ENCODE measurements around the gene DNAI1. TPM values are rescaled to one million over a fixed set of nuclear protein-coding genes. Genes with fewer than 3 reads are reported as not detected.
"Not testable (repeated sequence)": the region's sequence is repeated elsewhere in the genome, so short reads cannot be mapped to it uniquely, and the experiment has no call there.

Gene DNAI1
- total RNA-seq, 1 donor = not detected

DNA sequence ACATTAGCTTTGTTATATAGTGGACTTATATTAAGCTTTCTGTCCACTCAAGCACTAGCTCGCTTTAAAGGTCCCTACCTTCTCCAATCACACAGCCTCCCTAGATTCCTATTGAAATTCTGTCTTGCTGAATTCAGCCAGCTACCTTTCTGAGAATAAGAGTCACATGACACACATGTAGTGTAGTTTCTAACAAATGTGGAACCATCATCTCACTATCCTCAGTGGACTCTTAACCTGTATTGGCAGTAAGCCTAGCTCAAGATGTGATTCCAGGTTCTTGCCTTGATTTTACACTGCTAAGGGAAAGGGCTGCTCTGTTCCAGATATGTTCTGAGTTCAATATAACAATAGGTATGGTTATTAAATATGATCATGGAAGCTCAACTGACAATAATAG lies 11.7 kb upstream of the DNAI1 start:
- DNase-seq (ENCODE audit: low read depth in 2 of 3, low spot score in 2 of 3) = no peak

DNA sequence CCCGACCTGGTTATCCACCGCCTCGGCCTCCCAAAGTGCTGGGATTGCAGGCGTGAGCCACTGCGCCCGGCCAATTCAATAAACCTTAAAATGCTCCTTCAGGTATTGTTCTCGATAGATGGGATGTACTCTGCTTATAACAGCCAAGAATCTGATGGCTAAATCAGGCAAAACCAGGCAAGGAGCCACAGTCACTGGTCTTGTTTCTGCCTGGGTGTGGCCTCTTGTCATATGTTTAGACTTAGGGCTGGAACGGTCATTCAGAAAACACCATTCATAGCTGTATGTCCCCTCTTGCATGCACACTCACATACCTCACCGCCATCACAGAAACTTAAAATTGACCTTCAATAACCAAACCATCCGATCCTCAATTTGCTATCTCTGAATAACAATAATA lies 8.0 kb upstream of the DNAI1 start:
- DNase-seq (ENCODE audit: low read depth in 2 of 3, low spot score in 2 of 3) = no peak

DNA sequence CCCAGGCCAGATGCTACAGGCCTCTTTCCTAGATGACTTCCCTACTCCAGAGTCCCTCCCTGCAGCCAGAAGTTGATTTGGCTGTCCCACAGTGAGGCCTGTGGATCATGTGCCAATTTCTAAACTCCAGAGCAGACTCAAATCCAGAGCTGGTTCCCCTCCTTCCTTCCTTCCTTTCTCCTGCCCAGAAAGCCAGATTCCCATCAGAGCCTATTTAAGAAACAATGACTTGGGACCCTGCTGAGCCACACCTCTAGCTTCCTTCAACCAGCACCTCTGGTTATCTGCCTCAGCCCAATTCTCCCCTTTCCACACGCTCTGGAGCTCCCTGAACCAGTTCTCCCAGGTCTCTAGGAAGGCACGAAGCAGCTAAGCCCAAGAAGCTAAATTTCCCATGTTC lies 7.5 kb upstream of the DNAI1 start:
- no peak for DNase-seq (ENCODE audit: low read depth in 2 of 3, low spot score in 2 of 3)

DNA sequence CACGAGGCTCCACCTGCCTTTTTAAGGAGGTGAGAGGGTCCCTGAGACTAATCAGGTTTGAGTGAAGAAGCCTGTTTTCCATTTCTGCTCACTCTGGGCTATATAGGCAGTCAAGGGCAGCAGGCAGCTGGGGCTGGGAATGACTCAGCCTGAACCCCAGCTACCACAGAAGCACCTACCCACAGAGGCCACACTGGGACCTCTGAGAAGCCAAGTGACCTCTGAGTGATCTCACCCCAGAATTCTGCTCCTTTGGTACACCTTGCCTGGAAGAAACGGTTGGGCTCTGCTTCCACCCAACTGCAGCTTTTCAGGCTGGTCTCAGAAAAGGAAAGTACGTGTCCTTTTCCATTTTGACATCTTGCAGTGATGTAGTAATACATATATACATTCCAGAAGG lies 7.1 kb upstream of the DNAI1 start:
- DNase-seq (ENCODE audit: low read depth in 2 of 3, low spot score in 2 of 3) = no peak

DNA sequence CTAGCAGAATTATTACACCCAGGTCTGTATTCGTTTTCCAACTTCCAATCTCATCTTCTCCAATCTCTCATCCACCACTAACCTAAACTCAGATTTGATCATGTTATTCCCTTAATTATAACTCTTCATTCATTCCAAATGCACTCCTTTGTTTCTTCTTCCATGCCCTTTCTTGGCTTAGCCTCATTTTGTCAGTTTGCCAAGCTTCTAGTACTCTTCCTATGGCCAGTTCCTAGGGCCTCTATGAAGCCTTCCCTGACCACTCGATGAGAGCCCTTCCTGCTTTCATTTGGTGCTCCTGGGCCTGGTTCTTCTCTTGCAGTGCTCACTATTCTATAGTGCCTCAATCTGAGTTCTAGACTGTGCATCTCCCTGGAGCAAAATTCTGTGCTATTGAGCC lies 6.0 kb upstream of the DNAI1 start:
- no peak for DNase-seq (ENCODE audit: low read depth in 2 of 3, low spot score in 2 of 3)

DNA sequence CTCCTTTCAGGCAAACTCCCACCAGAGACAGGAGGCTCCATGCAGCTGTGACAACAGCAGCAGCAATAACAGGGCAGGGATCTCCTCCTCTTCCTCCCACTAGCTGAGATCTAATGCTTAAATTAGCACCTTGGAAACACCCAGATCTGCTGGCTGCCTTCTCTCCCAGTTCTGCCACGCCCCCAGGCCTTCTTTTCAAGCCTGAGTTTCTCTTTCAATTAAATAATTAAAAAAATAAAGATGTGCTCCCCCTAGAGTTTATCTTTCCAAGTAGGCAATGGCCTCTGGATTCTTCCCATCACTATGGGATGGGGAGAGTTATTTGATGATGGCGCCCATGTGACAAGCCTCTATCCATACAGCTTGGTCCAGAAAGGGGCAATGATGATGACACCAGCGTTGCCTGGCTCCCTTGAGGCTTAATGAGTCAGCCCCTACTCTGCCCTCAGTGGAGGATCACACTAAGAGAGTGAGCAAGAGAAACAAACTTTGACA lies 4.0 kb upstream of the DNAI1 start:
- DNase-seq (ENCODE audit: low read depth in 2 of 3, low spot score in 2 of 3) = no peak

DNA sequence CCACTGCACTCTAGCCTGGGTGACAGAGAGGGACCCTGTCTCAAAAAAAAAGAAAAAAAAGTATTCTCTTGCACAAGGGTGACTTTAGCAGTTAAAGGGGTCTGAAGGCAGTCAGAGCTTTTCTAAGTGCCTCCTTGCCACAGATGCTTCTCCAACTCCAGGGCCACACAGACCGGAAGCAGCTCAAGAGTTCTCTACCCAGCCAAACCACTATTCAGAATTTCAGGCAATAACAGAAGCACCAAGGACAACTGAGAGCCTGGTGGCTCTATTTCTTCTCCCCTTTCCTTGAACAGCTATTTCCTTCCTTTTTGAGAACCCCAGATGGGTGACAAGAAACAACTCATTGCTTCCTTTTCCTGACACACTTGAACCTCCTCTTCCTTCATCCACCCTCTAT lies 2.5 kb upstream of the DNAI1 start:
- DNase-seq (ENCODE audit: low read depth in 2 of 3, low spot score in 2 of 3) = peak in 1 of 3 donors; percentile 52

DNA sequence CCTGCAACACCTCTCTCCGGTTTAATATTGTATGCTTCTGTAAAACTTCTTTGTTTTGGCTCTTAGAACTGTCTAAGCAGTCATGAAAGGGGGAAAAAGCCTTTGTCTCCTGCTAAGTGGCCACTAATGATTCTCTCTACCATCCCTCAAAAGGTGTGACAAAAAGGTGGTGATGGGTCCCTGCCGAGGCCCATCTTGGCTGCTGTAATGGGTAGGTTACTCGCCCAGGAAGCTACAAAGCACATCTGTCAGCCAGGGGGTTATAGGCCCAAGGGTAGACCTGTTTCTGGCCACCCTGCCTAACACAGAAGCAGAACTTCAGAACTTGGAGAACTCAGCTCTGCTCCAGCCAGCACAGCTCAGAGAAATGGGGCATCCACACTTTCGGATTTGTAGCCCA lies 1.9 kb upstream of the DNAI1 start:
- no peak for DNase-seq (ENCODE audit: low read depth in 2 of 3, low spot score in 2 of 3)

DNA sequence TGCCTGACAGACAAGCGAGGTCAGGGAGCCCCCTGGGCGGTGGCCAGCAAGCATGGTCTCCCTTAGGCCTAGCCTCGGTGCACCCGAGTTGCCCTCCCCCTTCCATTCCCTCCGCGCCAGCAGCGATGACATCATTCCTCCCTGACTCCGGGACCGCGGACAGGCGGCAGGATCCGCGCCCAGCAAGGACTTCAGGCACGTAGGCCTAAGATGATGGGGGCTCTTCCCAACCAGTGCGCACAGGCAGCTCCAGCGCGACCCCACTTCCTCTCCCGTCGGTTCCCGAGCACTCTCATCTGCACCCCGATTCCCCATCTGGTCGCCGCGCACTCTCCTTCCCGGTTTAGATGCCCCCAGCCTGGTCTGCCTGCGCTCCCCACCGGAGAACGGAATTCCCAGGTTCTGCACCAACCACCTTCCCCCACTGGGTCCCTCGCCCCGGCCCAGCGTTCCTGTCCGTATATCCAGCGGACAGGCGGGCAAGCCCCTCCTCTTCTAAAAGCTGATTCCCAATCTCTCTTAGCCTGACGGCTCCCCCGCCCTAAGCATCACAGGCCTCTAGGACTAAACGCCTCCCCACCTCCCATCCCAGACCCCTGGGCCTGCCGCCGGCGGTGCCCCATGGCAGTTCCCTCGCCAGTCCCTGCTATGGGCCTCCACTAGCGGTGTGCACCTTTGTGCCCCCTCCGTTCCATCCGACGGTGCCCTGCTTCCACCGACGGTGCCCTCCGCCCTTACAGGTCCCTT lies 1.2 kb upstream of the DNAI1 start:
- no peak for DNase-seq (ENCODE audit: low read depth in 2 of 3, low spot score in 2 of 3)

DNA sequence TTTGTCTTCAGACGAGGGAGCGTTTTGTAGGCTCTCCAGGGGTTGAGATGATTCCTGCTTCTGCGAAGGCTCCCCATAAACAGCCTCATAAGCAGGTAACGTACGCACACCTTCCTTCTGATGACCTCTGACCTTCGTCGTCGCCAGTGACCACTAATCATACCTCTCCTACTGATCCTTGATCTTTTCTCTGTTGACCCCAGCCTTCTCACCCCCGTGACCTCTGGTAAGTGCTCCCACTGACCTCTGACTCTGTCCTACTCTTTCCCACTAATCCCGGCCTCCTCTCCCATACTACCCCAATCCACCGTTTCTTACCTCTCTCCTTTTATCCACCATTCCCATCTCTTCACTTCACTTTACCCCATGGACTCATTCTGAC lies 345 bp downstream of the DNAI1 start:
- DNase-seq (ENCODE audit: low read depth in 2 of 3, low spot score in 2 of 3) = no peak

DNA sequence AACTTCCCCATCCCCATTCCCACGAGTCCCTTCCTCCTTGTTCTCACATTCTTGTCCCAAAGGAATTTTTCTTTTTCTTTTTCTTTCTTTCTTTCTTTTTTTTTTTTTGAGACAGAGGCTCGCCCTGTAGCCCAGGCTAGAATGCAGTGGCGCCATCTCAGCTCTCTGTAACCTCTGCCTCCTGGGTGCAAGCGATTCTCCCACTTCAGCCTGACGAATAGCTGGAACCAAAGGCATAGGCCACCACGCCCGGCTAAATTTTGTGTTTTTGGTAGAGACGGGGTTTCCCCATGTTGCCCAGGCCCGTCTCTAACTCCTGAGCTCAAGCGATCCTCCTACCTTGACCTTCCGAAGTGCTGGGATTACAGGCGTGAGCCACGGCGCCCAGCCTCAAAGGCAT lies 751 bp downstream of the DNAI1 start:
- no peak for DNase-seq (ENCODE audit: low read depth in 2 of 3, low spot score in 2 of 3)

DNA sequence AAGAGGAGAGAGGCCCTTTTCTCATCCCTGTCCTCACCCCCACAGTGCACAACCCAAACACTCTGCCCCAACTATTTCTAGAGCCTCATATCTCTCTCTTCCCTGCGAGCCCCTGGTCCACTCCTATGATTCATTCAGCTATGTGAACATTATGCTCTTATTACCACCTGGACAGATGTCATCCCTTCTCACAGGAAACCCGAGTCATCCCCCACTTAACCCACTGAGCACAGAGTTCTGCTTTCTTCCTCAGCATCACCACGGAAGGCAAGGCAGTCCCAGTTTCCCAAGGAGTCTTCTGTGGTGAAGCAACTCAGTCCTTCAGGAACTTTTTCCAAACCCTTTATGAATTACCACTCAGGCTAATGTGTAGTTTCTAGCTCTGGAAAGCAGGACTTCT lies 1.3 kb downstream of the DNAI1 start:
- DNase-seq (ENCODE audit: low read depth in 2 of 3, low spot score in 2 of 3) = peak in 1 of 3 donors; percentile 25

DNA sequence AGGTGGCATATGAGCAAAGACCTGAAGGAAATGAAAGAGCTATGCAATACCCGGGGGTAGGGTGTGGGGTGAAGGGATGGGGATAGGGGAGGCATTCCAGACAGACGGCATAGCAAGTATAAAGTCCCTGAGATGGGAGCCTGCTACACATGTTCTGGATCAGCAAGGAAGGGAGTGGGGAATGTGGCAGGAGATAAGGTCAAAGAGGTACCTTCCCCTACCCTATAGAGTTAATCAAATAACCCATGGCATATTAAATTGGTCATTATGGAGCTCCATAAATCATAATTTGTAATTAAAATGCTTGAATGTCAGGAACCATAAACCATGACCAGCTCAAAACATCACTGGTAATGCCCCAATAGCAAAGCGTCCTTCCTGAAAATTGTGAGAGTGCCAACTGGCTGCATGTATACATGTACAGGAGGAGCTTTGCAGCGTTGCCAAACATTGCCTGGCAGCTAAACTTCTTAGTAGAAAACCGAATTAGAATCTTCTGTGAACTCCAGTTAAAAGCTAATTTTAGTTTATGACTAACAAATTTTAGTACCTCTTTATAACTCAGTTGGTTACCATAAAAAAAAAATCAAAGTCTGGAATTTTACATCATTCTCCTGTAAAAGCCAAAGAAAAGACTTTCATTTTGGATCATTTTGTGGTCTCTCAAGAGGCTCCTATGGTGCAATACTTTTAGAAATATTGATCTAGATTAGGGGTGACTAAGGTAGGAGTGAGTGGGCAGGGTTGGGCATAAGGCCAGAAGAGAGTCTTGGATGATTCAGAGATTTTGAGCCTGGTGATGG lies 4.7 kb downstream of the DNAI1 start:
- DNase-seq (ENCODE audit: low read depth in 2 of 3, low spot score in 2 of 3) = no peak

DNA sequence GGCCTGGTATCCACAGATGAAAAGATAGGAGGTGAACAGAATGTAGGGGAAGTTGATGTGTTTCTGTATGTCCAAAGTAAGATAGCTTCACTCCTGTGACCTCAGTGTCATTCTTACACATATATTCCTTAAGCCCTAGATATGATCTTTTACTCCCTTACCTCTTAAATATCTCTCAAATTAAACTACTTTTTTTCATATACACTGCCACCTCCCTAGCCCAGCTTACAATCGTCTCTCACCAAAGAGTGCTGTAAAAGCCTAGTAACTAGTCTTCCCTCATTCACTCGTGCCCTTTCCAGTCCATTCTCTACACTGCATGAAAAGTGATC lies 5.3 kb downstream of the DNAI1 start:
- no peak for DNase-seq (ENCODE audit: low read depth in 2 of 3, low spot score in 2 of 3)

DNA sequence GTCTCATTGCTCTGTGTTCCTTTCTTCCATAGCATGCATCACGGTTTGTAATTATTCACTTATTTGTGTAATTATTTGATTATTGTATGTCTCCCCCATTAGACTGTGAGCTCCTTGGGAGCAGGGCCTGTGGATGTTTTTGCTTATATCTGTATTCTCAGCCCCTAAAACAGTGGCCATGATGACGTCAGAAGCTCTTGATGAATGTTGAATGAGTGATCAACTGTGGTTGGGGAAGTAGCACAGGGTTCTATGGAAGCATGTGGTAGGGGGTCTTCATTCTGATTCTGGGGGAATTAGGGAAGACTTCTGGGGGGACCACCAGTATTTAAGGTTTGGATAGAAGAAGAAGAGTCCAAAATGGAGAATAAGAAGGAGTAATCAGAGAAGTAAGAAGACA lies 6.0 kb downstream of the DNAI1 start:
- DNase-seq (ENCODE audit: low read depth in 2 of 3, low spot score in 2 of 3) = no peak

DNA sequence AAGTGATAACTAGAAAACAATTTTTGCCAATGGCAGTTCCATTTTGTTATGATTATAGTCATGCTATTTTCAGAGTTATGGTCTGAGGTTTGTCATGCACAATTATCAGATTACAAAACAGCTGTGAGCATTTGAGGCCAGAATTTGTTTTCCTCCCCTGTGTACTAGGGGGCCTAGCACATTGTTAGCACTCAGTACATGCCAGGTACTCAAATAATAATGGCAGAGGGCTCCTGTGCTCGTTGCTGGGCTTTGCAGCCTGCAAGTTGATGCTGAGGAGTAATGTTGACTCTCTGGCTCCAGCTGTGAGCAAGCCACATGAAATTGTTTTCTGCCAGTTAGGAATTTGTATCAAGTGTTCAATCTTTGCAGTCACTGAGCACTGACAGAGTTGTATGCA lies 6.9 kb downstream of the DNAI1 start:
- no peak for DNase-seq (ENCODE audit: low read depth in 2 of 3, low spot score in 2 of 3)

DNA sequence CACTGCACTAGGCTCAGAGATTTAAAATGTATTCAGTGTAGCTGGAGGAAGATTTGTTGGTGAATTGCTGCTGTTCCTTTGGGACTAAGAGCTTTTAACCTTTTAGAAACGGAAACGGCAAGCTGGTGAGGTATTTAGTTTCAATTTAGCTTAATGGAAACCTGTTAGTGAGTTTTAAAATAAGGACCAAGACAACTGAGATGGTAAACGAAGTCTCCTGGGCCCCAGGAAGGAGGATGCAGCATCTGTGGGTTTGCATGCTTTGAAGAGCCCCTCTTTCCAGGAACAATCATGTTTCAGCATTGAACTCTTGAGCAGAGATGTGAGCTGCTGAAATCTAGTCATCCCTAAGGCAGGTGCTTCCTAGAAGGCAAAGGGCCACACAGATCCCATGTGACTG lies 16.5 kb downstream of the DNAI1 start:
- no peak for DNase-seq (ENCODE audit: low read depth in 2 of 3, low spot score in 2 of 3)

DNA sequence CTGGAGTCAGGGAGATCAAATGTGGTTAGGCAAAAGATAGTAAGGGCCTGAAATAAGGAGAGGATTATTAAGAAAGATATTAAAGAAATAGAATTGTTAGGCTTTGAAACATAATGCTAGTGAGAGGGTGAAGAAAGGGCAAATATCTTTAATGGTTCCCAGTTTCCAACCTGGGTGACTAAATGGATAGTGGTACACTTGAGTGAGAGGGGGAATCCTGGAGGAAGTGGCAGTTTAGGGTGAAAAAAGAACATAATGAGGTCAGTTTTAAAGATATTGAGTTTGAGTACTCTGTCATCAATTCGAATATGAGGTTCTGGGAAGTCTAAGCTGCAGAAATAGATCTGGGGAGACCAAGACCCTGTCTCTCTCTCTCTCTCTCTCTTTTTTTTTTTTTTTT lies 18.9 kb downstream of the DNAI1 start:
- no peak for DNase-seq (ENCODE audit: low read depth in 2 of 3, low spot score in 2 of 3)

DNA sequence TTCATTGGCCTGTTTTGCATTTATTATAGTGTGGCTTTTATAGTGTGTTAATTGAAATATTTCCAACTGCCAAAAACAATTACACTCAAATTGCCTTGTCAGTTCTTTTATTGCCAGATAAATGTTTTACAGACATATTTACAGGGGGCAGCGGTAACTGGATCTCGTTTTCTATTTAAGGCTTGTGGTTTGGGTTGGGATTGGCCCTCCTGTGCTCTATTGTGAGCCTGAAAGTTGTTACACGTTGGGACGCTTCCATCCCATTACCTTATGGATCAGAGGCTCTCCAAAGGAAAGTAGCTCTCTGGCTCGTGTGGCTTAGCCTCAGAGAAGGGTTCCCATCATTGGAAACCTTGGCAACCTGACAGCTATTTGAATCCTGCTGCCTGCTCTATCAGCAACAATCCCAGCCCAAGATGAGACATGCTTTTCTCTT lies 20.8 kb downstream of the DNAI1 start:
- DNase-seq (ENCODE audit: low read depth in 2 of 3, low spot score in 2 of 3) = no peak

DNA sequence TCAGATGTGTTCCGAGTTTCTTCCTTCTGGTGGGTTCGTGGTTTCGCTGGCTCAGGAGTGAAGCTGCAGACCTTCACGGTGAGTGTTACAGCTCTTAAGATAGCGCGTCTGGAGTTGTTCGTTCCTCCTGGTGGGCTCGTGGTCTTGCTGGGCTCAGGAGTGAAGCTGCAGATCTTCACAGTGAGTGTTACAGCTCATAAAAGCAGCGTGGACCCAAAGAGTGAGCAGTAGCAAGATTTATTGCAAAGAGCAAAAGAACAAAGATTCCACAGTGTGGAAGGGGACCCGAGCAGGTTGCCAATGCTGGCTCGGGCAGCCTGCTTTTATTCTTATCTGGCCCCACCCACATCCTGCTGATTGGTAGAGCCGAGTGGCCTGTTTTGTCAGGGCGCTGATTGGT lies 23.0 kb downstream of the DNAI1 start:
- DNase-seq (ENCODE audit: low read depth in 2 of 3, low spot score in 2 of 3) = not testable (repeated sequence)

DNA sequence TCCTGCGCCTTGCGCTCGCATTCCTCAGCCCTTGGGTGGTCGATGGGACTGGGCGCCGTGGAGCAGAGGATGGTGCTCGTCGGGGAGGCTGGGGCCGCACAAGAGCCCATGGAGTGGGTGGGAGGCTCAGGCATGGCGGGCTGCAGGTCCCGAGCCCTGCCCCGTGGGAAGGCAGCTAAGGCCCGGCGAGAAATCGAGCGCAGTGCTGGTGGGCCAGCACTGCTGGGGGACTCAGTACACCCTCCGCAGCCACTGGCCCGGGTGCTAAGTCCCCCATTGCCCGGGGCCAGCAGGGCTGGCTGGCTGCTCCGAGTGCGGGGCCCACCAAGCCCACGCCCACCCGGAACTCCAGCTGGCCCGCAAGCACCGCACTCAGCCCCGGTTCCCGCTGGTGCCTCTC lies 24.1 kb downstream of the DNAI1 start:
- DNase-seq (ENCODE audit: low read depth in 2 of 3, low spot score in 2 of 3) = not testable (repeated sequence)

DNA sequence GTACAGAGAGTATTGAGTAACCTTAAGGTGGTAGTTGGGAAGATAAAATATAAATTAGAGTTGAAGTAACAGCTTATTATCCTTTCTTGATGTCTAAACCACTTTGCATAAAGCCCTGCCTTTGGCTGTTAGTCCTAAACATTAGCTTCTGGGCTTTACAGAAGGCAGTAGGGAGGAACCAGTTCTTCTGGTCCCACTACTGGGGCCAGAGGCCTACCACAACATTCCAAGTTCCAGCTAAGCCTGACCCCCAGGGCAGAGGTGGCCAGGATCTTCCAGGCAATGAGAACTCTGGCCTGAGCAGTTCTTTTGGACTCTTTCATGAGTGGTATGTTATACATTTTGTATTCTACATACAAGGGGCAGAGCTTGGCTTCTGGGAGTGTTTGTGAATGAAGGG lies 26.1 kb downstream of the DNAI1 start:
- no peak for DNase-seq (ENCODE audit: low read depth in 2 of 3, low spot score in 2 of 3)
